Loucy (cell line): Measurements from ENCODE around the gene NKPD1.

Experiments used
- CTCF ChIP-seq: fragments of 200-600 bp; sonication (generic); conservative IDR thresholded peaks from 2 replicates; pipeline ENCODE4 v1.5.1; 2014; ENCODE audit warnings: mild to moderate bottlenecking, antibody characterized with exemption, low read length
- EZH2phosphoT487 ChIP-seq: fragments of 200-600 bp; IDR thresholded peaks from 2 replicates; pipeline ENCODE4 v1.6.1; 2018; ENCODE audit warnings: antibody characterized with exemption, mild to moderate bottlenecking, moderate library complexity, borderline replicate concordance

- TF ChIP-seq CTCF: no peak
- no peak for TF ChIP-seq EZH2phosphoT487
Observed at GRCh38 chr19:45172173-45172572, 11.4 kb upstream of the NKPD1 start.
